ENCODE measurements around the gene ABR. TPM values are rescaled to one million over a fixed set of nuclear protein-coding genes. Genes with fewer than 3 reads are reported as not detected.

ABR gene
- total RNA-seq, 2 donors from 2014 or later = 36.0 to 45.8 TPM

DNA sequence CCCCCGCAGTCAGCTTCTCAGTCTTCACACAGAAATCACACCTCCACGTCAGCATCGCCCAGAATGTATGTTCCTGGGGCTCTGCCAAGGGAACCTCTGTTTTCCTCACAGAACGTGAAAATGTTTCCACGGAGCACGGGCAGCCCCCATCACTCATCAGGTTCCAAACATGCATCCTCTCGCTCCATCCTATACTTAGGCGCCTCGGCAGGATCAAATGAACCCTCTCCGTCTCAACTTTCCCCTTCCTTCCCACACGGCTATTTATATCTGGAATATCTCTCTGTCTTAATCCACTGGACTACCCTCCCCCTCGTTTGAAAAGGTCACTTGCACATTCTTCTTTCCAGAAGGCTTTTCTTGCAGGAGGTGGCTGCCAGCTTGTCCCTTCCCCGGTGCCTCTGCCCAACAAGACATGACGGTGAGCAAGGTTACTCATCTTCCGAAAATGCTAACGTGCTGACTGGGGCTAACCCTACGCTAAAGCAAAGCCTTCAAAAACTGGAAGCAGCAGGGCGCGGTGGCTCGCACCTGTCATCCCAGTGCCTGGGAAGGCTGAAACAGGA lies 221.8 kb downstream of the ABR start:
- H3K36me3 Mint-ChIP-seq = no peaks in the 10 kb centered on the region
- ATAC-seq = no peak
- H3K9me3 Mint-ChIP-seq = no peaks in the 10 kb centered on the region
- H3K27ac Mint-ChIP-seq = no peak overlapping the region
- no peak for DNase-seq (ENCODE audit: low spot score in 2 of 2)

GRCh38 chr17:956905-957304 lies 222.9 kb downstream of the ABR start:
- no peaks in the 10 kb centered on the region for H3K36me3 Mint-ChIP-seq
- no peak for DNase-seq (ENCODE audit: low spot score in 2 of 2)
- no peaks in the 10 kb centered on the region for H3K9me3 Mint-ChIP-seq
- no peak for ATAC-seq
- H3K27ac Mint-ChIP-seq = no peak overlapping the region

GRCh38 chr17:954431-955164 lies 225.2 kb downstream of the ABR start:
- H3K27ac Mint-ChIP-seq = no peak overlapping the region
- H3K9me3 Mint-ChIP-seq = no peaks in the 10 kb centered on the region
- no peaks in the 10 kb centered on the region for H3K36me3 Mint-ChIP-seq
- no peak for DNase-seq (ENCODE audit: low spot score in 2 of 2)
- ATAC-seq = no peak

DNA sequence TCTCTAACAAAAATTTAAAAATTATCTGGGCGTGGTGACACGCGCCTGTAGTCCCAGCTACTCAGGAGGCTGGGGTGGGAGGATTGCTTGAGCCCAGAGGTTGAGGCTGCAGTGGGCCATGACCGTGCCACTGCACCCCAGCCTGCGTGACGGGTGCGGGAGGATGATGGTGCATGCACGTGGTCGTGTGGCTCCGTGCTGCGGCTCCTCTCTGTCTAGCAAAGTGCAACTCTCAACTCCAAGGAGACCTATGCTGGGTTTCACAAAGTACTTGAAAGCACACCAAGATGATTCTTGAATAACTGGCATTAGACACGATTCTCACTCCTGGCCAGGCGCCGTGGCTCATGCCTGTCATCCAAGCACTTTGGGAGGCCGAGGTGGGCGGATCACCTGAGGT lies 226.0 kb downstream of the ABR start:
- DNase-seq (ENCODE audit: low spot score in 2 of 2) (no peak), ATAC-seq (no peak)
- H3K9me3 Mint-ChIP-seq = no peaks in the 10 kb centered on the region
- H3K36me3 Mint-ChIP-seq = no peaks in the 10 kb centered on the region
- no peak overlapping the region for H3K27ac Mint-ChIP-seq

Other genes with a start within 250 kb of the ABR start
- under 1 TPM; 0.39 to 0.80 TPM for gene NXN, start 200.2 kb downstream of the ABR start, total RNA-seq
- gene TIMM22, start 182.9 kb downstream of the ABR start, total RNA-seq = 10 to 100 TPM in 1 of 2 donors, 1 to 10 TPM in 1; 2.4 to 10.0 TPM
- not detected for gene BHLHA9, start 90.5 kb upstream of the ABR start, total RNA-seq
- under 1 TPM in 1 of 2 donors, not detected in 1; 0.08 TPM for gene TRARG1, start 99.7 kb upstream of the ABR start, total RNA-seq
- gene YWHAE, start 220.2 kb upstream of the ABR start, total RNA-seq = 100 to 1,000 TPM; 301 to 497 TPM

Data from activated naive CD4-positive, alpha-beta T cell treated with anti-CD3 and anti-CD28 coated beads, Interleukin-2, amount 50 U/mL, for 72 hours (primary cell).